Ascending aorta (tissue), 2 donors: Measurements from ENCODE around the gene RNF151. TPM values are rescaled to one million over a fixed set of nuclear protein-coding genes. Genes with fewer than 3 reads are reported as not detected.
A peak's percentile ranks its signal among the peaks of the same experiment; 100 is the strongest.
"Not testable (repeated sequence)": the region's sequence is repeated elsewhere in the genome, so short reads cannot be mapped to it uniquely, and the experiment has no call there.

ENCODE experiments used
- DNase-seq, 2 donors: peaks; one replicate each; pipeline ENCODE4 v3.0.0-alpha.2; 2019; ENCODE audit warnings: low spot score in 2 of 2
- H3K27ac ChIP-seq, 2 donors: fragments of 200-600 bp; sonication (generic); one replicate each; pipeline ENCODE4 v1.5.1; 2016 to 2017; ENCODE audit warnings: mild to moderate bottlenecking in 1 of 2
- H3K27me3 ChIP-seq: fragments of 200-600 bp; sonication (generic); one replicate; pipeline ENCODE4 v1.5.1; 2017
- H3K36me3 ChIP-seq, 2 donors: fragments of 200-600 bp; sonication (generic); one replicate each; pipeline ENCODE4 v1.5.1; 2016
- H3K4me1 ChIP-seq, 2 donors: fragments of 200-600 bp; sonication (generic); one replicate each; pipeline ENCODE4 v1.5.1; 2016 to 2017; ENCODE audit warnings: mild to moderate bottlenecking in 1 of 2
- H3K4me3 ChIP-seq, 2 donors: fragments of 200-600 bp; sonication (generic); one replicate each; pipeline ENCODE4 v1.5.1; 2016 to 2017; ENCODE audit warnings: mild to moderate bottlenecking in 1 of 2
- H3K9me3 ChIP-seq, 2 donors: fragments of 200-600 bp; sonication (generic); one replicate each; pipeline ENCODE4 v1.5.1; 2016
- intact Hi-C: fragments of 100-400 bp; cut with DNase I; formaldehyde crosslinking; loops from one replicate; pipeline ENCODE4 v1.15.1; 2023
- total RNA-seq: library from RNA; depleted of rRNA; stranded (reverse); fragments of >200 nt; gene quantifications from one replicate; pipeline ENCODE4 v1.1.0, GENCODE V29; 2016
- TF ChIP-seq, protein P1 (sequence below), 3 experiments: fragments of 200-600 bp in 2 of 3; fragments of 450-650 bp in 1 of 3; sonication (generic) in 2 of 3; IDR thresholded peaks; one replicate each; pipeline ENCODE4 v1.5.1; 2016 to 2019; ENCODE audit warnings: antibody characterized with exemption in 3 of 3, mild to moderate bottlenecking in 1 of 3, moderate library complexity in 1 of 3

The RNF151 gene
- total RNA-seq, 1 donor from 2014 or later, result not detected

DNA sequence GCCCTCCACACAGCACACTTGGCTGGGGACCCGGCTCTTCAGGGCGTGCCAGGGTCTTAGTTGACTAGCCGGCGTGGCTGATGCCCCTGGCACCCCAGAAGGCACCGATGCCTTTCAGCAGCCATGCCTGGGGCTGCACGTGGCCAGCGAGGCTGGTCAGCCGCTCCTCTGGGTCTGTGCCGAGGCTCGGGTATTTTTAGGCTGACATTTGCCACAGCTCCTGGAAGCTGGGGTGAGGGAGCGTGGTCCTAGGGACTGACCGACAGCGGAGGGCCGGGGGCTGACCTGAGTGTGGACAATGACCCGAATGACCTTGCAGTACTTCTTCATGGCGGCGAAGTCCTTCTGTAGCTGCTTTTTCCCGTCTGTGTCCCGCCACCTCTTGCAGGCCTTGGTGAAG lies 16.1 kb upstream of the RNF151 start:
- no peaks in the 10 kb centered on the region for H3K4me1 ChIP-seq
- no peak for DNase-seq
- no peaks in the 10 kb centered on the region for H3K36me3 ChIP-seq
- intact Hi-C loops, result no loop called here
- no peaks in the 10 kb centered on the region for H3K27me3 ChIP-seq
- H3K27ac ChIP-seq, result no peak overlapping the region
- H3K9me3 ChIP-seq, result no peaks in the 10 kb centered on the region
- no peak overlapping the region for H3K4me3 ChIP-seq
- TF ChIP-seq, protein P1, sequence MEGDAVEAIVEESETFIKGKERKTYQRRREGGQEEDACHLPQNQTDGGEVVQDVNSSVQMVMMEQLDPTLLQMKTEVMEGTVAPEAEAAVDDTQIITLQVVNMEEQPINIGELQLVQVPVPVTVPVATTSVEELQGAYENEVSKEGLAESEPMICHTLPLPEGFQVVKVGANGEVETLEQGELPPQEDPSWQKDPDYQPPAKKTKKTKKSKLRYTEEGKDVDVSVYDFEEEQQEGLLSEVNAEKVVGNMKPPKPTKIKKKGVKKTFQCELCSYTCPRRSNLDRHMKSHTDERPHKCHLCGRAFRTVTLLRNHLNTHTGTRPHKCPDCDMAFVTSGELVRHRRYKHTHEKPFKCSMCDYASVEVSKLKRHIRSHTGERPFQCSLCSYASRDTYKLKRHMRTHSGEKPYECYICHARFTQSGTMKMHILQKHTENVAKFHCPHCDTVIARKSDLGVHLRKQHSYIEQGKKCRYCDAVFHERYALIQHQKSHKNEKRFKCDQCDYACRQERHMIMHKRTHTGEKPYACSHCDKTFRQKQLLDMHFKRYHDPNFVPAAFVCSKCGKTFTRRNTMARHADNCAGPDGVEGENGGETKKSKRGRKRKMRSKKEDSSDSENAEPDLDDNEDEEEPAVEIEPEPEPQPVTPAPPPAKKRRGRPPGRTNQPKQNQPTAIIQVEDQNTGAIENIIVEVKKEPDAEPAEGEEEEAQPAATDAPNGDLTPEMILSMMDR (IDR thresholded peaks at IDR 0.05), result no peak

GRCh38 chr16:1953734-1954133 lies 12.9 kb upstream of the RNF151 start:
- no peak for DNase-seq
- Histone ChIP-seq H3K27ac (no peak overlapping the region), H3K27me3 (no peaks in the 10 kb centered on the region), H3K4me1 (no peaks in the 10 kb centered on the region), H3K36me3 (no peaks in the 10 kb centered on the region), H3K4me3 (no peak overlapping the region), H3K9me3 (no peaks in the 10 kb centered on the region)
- TF ChIP-seq, protein P1 (IDR thresholded peaks at IDR 0.05), result no peak
- intact Hi-C loops, result no loop called here

GRCh38 chr16:1957434-1958142 lies 9.1 kb upstream of the RNF151 start:
- Histone ChIP-seq H3K36me3 (peaks cover 14 to 15% of the 10 kb centered on the region in 2 donors), H3K4me1 (peaks cover 3 to 16% of the 10 kb centered on the region in 2 donors)
- H3K4me3 ChIP-seq, H3K27me3 ChIP-seq, H3K27ac ChIP-seq, H3K9me3 ChIP-seq, DNase-seq: not testable (repeated sequence)
- intact Hi-C loops, result loop anchor here (2.0 kb wide), 1 partner anchor 15 kb away; the partner anchor contains the start of gene MSRB1

DNA sequence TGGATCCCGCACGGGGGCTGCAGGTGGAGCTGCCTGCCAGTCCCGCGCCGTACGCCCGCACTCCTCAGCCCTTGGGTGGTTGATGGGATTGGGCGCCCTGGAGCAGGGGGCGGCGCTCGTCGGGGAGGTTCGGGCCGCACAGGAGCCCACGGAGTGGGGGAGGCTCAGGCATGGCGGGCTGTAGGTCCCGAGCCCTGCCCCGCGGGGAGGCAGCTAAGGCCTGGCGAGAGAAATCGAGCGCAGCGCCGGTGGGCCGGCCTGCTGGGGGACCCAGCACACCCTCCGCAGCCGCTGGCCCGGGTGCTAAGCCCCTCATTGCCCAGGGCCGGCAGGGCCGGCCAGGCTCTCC lies 8.5 kb upstream of the RNF151 start:
- not testable (repeated sequence) for H3K9me3 ChIP-seq, DNase-seq

DNA sequence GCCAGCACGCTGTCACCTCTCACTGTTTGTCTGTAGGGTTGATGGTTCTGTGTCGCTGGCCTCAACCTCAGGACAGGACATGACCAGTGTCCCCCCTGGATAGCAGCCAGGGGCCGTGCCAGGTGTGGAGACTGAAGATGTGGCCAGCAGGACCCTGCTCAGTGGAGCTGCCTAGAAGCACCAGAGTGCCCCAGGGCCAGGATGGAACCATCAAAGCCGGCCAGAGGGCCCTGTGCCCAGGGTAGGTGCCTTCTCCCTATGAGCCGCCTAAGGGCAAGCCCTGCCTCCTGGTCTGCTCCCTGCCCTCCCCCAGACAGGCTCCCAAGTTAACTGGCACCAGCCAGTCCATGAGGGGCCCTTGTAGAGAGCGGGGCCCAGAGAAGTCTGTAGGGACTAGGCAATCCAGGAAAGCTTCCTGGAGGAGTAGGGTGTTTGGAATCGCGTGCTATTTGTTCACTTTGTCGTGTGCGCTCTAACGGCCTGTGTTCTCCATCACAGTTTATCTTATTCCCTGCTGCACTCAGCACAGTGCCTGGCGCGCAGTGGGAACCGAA lies 7.9 kb upstream of the RNF151 start:
- H3K27me3 ChIP-seq, result no peaks in the 10 kb centered on the region
- peaks cover 3 to 16% of the 10 kb centered on the region in 2 donors for H3K4me1 ChIP-seq
- TF ChIP-seq, protein P1 (IDR thresholded peaks at IDR 0.05), result no peak
- intact Hi-C loops, result loop anchor here (1.0 to 2.0 kb wide), 2 partner anchors 16 to 197 kb away; partner anchors contain the start of genes MSRB1 and TRAF7
- peaks cover 24 to 26% of the 10 kb centered on the region in 2 donors for H3K36me3 ChIP-seq
- peak overlapping the region; percentile 74 to 80 for H3K27ac ChIP-seq
- no peaks in the 10 kb centered on the region for H3K9me3 ChIP-seq
- no peak for DNase-seq
- peak overlapping the region; percentile 86 to 90 for H3K4me3 ChIP-seq

More for the DNA sequence above, 8.5 kb upstream of the RNF151 start:
- intact Hi-C loops, result loop anchor here (2.0 kb wide), 1 partner anchor 15 kb away; the partner anchor contains the start of gene MSRB1
- H3K27me3 ChIP-seq, H3K27ac ChIP-seq, H3K4me3 ChIP-seq: not testable (repeated sequence)
- peaks cover 20 to 21% of the 10 kb centered on the region in 2 donors for H3K36me3 ChIP-seq
- H3K4me1 ChIP-seq, result peaks cover 3 to 16% of the 10 kb centered on the region in 2 donors

DNA sequence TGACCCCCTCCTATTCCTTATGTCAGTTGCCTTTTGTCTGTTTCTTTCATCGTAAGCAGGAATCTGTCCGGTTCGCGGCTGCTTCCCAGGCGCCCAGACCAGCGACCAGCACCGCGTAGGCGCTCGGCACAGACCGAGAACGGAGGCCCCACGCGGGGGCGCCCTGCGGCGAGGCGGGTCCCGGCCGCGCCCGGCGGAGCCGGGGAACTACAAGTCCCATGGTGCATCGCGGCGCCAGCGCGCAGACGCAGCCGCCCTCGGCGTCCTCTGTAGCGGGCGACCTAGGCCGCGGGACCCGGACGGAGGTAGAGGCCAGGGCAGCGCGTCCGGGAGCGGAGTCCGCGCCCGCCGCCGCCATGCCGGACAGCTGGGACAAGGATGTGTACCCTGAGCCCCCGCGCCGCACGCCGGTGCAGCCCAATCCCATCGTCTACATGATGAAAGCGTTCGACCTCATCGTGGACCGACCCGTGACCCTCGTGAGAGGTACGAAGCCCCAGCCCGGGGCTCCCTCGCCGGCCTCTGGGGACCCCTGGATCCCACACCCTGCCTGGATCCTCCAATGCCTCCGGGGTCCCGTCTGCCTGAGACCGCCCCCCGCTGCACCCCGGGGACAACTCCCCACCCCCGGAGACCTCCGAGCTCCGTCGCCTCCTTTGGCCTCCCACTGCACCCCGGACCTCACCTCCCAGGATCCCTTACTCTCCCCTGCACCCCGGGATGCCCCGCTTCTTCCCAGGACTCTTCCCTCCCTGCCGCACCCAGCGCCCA lies 7.2 kb upstream of the RNF151 start, which contains the start of gene NDUFB10:
Gene NDUFB10 (plus strand): TSS at position 270 of the 771 bp plus-strand sequence. CDS start 87 bp downstream, at position 357.
- H3K27me3 ChIP-seq, result no peaks in the 10 kb centered on the region
- DNase-seq, result peak; percentile 52 to 94
- no peaks in the 10 kb centered on the region for H3K9me3 ChIP-seq
- peaks cover 3 to 20% of the 10 kb centered on the region in 2 donors for H3K4me1 ChIP-seq
- peak within 1 kb of the TSS; percentile 86 to 90 for H3K4me3 ChIP-seq
- TF ChIP-seq, protein P1 (IDR thresholded peaks at IDR 0.05), result peak; percentile 50 to 78 (median 57)
- intact Hi-C loops, result loop anchor here (1.0 to 10.0 kb wide), 3 partner anchors 17 to 555 kb away; partner anchors contain the start of genes ATP6V0C, MSRB1 and TRAF7
- peak within 1 kb of the TSS; percentile 74 to 80 for H3K27ac ChIP-seq
- peaks cover 24 to 29% of the 10 kb centered on the region in 2 donors for H3K36me3 ChIP-seq
